NCI-H1417 (cell line): ENCODE data around the gene GUCY2D.
"Not testable (repeated sequence)": the region's sequence is repeated elsewhere in the genome, so short reads cannot be mapped to it uniquely, and the experiment has no call there.

Experiments
- DNase-seq, 3 experiments: peaks; one replicate each; lab custom pipeline; 2025; lab: John Stamatoyannopoulos, UW

GUCY2D gene

DNA sequence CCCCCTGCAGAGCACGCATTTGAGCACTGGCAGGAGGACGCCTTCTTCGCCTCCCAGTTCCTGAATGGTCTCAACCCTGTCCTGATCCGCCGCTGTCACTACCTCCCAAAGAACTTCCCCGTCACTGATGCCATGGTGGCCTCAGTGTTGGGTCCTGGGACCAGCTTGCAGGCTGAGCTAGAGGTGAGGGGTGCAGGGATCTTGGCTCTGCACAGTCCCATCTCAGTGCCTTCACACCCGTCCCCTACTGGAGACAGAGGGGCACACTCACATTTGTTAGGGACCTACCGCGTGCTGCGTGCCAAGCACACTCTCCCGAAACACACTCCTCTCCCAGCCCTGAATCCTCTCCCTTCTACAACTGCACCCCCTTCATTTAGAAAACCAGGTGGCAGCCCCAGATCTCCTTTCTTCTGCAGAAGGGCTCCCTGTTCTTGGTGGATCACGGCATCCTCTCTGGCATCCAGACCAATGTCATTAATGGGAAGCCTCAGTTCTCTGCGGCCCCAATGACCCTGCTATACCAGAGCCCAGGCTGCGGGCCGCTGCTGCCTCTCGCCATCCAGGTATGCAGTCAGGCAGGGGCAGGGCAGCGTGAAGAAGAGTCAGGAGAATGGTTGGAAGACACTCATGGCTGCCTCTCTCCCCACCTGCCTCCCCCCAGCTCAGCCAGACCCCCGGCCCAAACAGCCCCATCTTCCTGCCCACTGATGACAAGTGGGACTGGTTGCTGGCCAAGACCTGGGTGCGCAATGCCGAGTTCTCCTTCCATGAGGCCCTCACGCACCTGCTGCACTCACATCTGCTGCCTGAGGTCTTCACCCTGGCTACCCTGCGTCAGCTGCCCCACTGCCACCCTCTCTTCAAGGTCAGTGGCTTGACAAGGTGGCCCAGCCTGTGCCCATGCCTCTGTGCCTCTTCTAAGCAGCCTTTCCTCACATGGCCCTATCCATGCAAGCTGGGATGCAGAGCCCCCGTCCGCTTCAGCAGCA is 42.7 kb downstream of the GUCY2D start:
- DNase-seq, result no peak

GRCh38 chr17:8046306-8046928 is 44.0 kb downstream of the GUCY2D start:
- no peak for DNase-seq

- no peak for DNase-seq
Measured at GRCh38 chr17:8046929-8047768, 44.7 kb downstream of the GUCY2D start.

DNA sequence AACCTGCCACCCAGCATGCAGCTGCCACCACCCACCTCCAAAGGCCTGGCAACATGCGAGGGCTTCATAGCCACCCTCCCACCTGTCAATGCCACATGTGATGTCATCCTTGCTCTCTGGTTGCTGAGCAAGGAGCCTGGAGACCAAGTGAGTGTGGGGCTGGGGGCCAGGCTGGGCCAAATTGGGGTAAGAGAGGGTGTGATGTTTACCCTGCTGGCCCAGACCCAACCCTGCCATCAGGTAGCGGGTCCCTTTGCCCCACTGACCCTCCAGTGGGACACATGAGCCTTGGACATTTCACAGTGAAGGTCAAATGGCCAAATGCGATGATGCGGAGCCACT is 45.3 kb downstream of the GUCY2D start:
- no peak for DNase-seq

- DNase-seq, result no peak
Measured at GRCh38 chr17:8048236-8048635, 45.8 kb downstream of the GUCY2D start.

GRCh38 chr17:8048736-8049135 is 46.3 kb downstream of the GUCY2D start:
- DNase-seq, result no peak

DNA sequence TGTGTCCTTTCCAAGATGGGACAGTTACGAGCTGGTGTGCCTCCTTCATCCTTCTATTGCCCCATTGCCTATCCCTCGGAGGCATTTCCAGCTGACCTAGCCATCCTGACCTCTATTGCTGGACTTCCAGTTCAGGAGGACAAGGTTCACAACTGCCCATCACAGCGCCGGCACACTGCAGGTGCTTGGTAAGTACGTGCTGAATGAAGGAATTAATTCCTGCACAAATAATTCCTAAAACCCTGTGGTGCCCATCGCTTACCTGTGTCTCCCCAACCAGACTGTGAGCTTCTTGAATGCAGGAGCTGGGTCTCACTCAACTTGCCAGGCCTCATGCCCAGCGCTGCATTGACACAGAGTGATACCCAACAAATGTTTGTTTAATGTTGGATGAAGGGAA is 49.4 kb downstream of the GUCY2D start:
- DNase-seq, result no peak

DNA sequence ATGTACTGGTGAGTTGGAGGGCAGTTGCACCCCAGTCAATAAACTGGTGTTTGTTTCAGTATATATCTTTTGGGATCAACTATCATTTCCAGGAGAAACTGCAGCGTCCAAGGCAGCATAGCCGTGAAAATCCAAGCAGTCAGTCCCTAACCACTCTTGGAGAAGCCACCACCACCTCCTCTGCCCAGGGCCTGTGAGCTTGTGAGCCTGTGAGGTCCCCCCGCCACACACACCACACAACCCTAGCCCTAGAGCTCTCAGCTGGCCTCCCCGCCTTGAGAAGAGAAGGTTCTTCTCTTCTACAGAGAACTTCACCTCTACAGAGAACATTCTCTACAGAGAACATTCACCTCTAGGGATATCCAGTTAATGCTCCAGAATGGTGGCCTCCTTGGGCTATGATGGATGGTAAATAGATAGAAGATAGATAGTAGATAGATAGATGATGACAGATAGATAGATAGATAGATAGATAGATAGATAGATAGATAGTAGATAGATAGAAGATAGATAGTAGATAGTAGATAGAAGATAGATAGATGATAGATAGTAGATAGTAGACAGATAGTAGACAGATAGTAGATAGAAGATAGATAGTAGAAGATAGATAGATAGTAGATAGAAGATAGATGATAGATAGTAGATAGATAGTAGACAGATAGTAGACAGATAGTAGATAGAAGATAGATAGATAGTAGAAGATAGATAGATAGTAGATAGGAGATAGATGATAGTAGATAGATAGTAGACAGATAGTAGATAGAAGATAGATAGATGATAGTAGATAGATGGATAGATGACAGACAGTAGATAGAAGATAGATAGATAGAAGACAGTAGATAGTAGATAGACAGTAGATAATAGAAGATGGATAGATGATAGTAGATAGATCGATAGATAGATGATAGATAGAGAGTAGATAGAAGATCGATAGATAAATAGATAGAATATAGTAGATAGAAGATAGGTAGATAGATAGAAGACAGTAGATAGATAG is 50.1 kb downstream of the GUCY2D start:
- DNase-seq, result no peak

- no peak for DNase-seq
Measured at GRCh38 chr17:8053600-8053999, 51.2 kb downstream of the GUCY2D start.

DNA sequence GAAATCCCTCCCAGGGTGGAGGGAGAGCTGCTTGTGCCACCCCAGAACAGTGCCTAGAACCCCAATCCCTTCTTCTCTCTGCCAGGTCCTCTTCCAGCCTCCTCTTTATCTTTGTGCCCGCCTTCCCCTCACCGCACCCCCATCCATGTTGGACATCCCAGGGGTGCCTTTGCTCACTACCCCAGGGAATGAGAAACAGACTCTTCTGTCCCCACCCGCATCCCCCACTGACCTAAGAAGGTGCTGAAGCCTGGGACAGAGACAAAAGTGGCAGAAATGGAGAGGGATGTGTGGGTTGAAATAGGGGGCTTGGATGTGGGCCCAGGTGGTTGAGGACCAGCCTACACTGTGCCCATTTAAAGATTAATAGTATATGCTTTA is 53.4 kb downstream of the GUCY2D start:
- no peak for DNase-seq

GRCh38 chr17:8056232-8056975 is 54.0 kb downstream of the GUCY2D start:
- DNase-seq, result peak in 2 of 3 experiments; percentile 27 to 66

- DNase-seq, result peak in 1 of 3 experiments; percentile 36
Measured at GRCh38 chr17:8056976-8057625, 54.7 kb downstream of the GUCY2D start.

DNA sequence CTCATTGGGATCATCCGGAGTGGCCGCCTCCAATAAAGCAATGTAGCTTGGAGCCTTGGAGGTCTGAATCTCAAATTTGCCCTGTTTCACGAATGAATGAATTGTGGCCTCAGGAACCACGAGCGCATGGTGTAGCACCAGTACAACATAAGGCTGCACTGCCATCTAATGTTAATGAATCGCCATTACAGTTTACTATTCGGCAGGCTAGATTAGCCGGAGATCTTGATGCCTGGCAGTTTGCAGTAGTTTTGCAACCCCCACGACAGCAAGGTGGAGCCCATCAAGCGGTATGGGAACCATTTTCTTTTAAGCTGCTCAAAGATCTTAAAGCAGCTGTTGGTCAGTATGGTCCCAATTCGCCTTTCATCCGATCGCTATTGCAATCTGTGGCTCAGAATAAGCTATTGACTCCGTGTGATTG is 55.3 kb downstream of the GUCY2D start:
- peak; percentile 54 to 84 (median 68) for DNase-seq

DNA sequence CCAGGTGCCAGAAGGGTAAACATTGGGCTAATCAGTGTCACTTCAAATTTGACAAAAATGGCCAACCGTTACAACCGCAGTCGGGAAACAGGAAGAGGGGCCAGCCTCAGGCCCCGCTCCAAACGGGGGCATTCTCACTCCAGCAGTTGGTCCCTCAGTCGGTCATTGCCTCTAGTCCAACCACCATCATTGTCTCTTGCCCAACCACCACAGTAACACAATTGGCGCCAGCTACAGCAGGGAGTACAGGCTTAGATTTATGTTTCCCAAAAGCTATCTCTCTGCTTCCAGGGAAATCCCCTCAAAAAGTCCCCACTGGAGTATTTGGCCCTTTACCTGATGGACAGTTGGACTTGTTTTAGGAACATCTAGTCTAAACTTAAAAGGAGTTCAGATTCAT is 56.7 kb downstream of the GUCY2D start:
- DNase-seq, result peak in 2 of 3 experiments; percentile 4 to 44

GRCh38 chr17:8060274-8060673 is 57.9 kb downstream of the GUCY2D start:
- DNase-seq, result peak; percentile 65 to 86 (median 86)

GRCh38 chr17:8061851-8062250 is 59.4 kb downstream of the GUCY2D start:
- DNase-seq, result not testable (repeated sequence)

DNA sequence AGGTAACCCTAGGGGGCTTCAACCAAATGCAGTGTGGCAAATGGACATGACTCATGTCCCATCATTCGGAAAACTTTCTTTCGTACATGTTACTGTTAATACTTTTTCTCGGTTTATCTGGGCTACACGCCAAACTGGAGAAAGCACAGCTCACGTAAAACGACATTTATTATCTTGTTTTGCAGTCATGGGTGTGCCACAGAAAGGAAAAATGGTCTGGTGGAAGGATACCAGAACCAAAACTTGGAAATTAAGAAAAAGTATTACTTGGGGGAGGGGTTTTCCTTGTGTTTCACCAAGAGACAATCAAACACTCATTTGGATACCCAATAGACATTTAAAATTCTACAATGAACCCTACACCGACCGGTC is 60.0 kb downstream of the GUCY2D start:
- no peak for DNase-seq

DNA sequence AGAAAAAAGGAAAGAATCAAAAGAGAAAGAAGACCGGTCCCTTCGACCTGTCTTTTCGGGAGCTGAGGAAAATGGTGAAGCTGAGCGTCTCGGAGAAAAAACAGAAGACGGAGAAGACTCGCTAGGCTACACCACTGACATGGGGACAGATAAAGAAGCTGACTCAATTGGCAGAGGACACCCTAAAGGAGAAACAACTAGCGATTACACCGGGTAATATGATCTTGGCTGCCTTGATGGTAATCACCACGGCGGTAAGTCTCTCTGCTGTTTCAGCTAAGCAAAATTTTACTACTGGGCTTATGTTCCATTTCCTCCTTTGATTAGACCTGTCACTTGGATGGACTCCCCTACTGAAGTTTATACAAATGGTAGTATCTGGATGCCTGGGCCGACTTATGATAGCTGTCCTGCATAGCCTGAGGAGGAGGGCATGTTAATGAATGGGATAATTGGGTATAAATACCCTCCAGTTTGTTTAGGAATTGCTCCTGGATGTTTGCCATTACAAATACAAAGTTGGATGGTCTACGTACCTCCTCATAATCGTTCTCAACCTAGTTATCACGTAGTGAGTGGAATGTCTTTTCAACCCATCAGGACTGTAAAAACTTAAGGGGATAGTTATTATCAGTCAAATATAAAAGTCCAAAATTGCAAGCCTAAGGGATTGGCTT is 60.5 kb downstream of the GUCY2D start:
- peak in 1 of 3 experiments; percentile 9 for DNase-seq
